Lung (tissue), 12 donors: ENCODE measurements around the gene RALGAPA1. TPM values are rescaled to one million over a fixed set of nuclear protein-coding genes. Genes with fewer than 3 reads are reported as not detected.

ENCODE experiments used
- ATAC-seq: fragments of 200-7000 bp; cut with Tn5 transposase; one replicate; pipeline ENCODE4 v1.9.1; 2020; ENCODE audit warnings: moderate number of reproducible peaks; ENCODE audit not compliant: insufficient read depth, low FRiP score
- DNase-seq, 3 donors: peaks; one replicate each; pipeline ENCODE4 v3.0.0-alpha.2; 2013 to 2017
- H3K27ac ChIP-seq, 2 donors: one replicate each; pipeline ENCODE4 v1.5.1; 2013; ENCODE audit warnings: mild to moderate bottlenecking in 2 of 2, moderate library complexity in 2 of 2, control low read depth in 1 of 2, inconsistent platforms in 1 of 2, low read depth in 1 of 2, low read length in 1 of 2
- H3K27me3 ChIP-seq, 3 donors: one replicate each; pipeline ENCODE4 v1.5.1; 2013; ENCODE audit warnings: low read length in 2 of 3; ENCODE audit not compliant: control insufficient read depth in 3 of 3, insufficient read depth in 3 of 3
- H3K36me3 ChIP-seq, 4 donors: one replicate each; pipeline ENCODE4 v1.5.1; 2013; ENCODE audit warnings: low read length in 4 of 4, mild to moderate bottlenecking in 1 of 4, moderate library complexity in 1 of 4; ENCODE audit not compliant: control insufficient read depth in 4 of 4, insufficient read depth in 4 of 4
- H3K4me1 ChIP-seq, 5 donors: one replicate each; pipeline ENCODE4 v1.5.1; 2013; ENCODE audit warnings: low read length in 5 of 5, mild to moderate bottlenecking in 2 of 5, moderate library complexity in 1 of 5; ENCODE audit not compliant: control insufficient read depth in 5 of 5, insufficient read depth in 5 of 5
- H3K4me3 ChIP-seq: one replicate; pipeline ENCODE4 v1.5.1; 2013; ENCODE audit warnings: mild to moderate bottlenecking, control low read depth, moderate library complexity
- H3K9ac ChIP-seq, 2 donors: one replicate each; pipeline ENCODE4 v1.5.1; 2013; ENCODE audit warnings: low read length in 2 of 2, control low read depth in 1 of 2; ENCODE audit not compliant: insufficient read depth in 1 of 2
- H3K9me3 ChIP-seq, 4 donors: one replicate each; pipeline ENCODE4 v1.5.1; 2013; ENCODE audit warnings: low read length in 3 of 4, mild to moderate bottlenecking in 1 of 4, moderate library complexity in 1 of 4; ENCODE audit not compliant: control insufficient read depth in 4 of 4, insufficient read depth in 3 of 4
- CTCF ChIP-seq: IDR thresholded peaks from 2 replicates; pipeline ENCODE4 v1.5.1; 2012; ENCODE audit warnings: mild to moderate bottlenecking; ENCODE audit errors: control extremely low read depth, extremely low read depth
- WGBS, 2 donors: extraction: QIAGEN DNeasy Blood & Tissue Kit; methylation state at CpG; one replicate each; pipeline ENCODE4 v1.1.7; 2013; 5-methylcytosine and 5-hydroxymethylcytosine counted together
- polyA plus RNA-seq, 2 donors: library from polyadenylated mRNA; stranded (reverse); fragments of 200-250 nt; gene quantifications; one replicate each; pipeline ENCODE4 v1.2.1, GENCODE V29; 2013
- total RNA-seq, 2 donors: library from RNA; depleted of rRNA in 1 of 2; stranded (reverse); fragments of >200 nt in 1 of 2; gene quantifications; one replicate each; pipeline ENCODE4 v1.2.1, GENCODE V29; 2014 to 2021
- donor health status: control.
- donor health status: control.
- donor health status: Bipolar disorder and iron deficiency.
- donor health status: healthy.
- donor health status: DM: yes; HTN: yes; CAD: no.

The RALGAPA1 gene
- total and polyA plus RNA-seq, 4 donors: 9.4 to 188 (median 44.9) TPM

DNA sequence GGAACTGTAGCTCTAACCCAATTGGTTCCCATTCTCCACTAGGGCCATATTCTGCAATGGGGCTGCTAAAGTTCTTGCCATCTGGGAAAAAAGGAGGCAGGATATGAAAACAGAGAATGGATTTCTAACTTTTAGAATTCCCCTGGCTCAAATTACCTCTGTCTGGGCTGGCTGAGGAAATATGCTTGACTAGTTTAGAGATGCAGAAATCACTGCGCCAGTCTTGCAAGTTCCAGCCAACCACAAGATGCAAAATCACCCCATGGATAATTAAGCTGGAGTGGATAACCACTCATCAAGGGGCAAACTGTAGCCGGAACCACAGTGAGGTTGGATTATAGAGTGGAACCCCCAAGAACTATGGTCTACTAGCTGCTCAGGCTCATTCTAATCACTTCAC, 126.3 kb downstream of the RALGAPA1 start:
- ATAC-seq (no peak), DNase-seq (no peak)
- Histone ChIP-seq H3K4me3 (no peak overlapping the region), H3K9ac (no peak overlapping the region), H3K27me3 (no peaks in the 10 kb centered on the region), H3K36me3 (peaks cover 2 to 11% (median 8%) of the 10 kb centered on the region in 4 donors), H3K4me1 (peaks cover 0 to 10% (median 0%) of the 10 kb centered on the region in 5 donors), H3K27ac (no peak overlapping the region), H3K9me3 (no peaks in the 10 kb centered on the region)
- no peak for TF ChIP-seq CTCF
- WGBS, 2 donors: 92 to 98% methylated on average over 2 of the region's 2 CpGs

- H3K27ac ChIP-seq: no peak overlapping the region
- peaks cover 0 to 3% (median 0%) of the 10 kb centered on the region in 5 donors for H3K4me1 ChIP-seq
- WGBS, 2 donors: 66 to 95% methylated on average over 1 of the region's 1 CpG
- H3K9ac ChIP-seq: no peak overlapping the region
- ATAC-seq (no peak), DNase-seq (no peak)
- H3K9me3 ChIP-seq: no peaks in the 10 kb centered on the region
- no peaks in the 10 kb centered on the region for H3K27me3 ChIP-seq
- TF ChIP-seq CTCF: no peak
- peaks cover 9 to 26% (median 13%) of the 10 kb centered on the region in 4 donors for H3K36me3 ChIP-seq
- no peak overlapping the region for H3K4me3 ChIP-seq
Observed at GRCh38 chr14:35678403-35679028, 130.6 kb downstream of the RALGAPA1 start.

GRCh38 chr14:35669782-35670181, 139.3 kb downstream of the RALGAPA1 start:
- Histone ChIP-seq H3K36me3 (peaks cover 4 to 16% (median 7%) of the 10 kb centered on the region in 4 donors), H3K4me3 (no peak overlapping the region), H3K27ac (no peak overlapping the region), H3K4me1 (no peaks in the 10 kb centered on the region), H3K27me3 (no peaks in the 10 kb centered on the region), H3K9me3 (no peaks in the 10 kb centered on the region), H3K9ac (no peak overlapping the region)
- ATAC-seq (no peak), DNase-seq (no peak)
- WGBS, 2 donors: 84 to 94% methylated on average over 3 of the region's 3 CpGs
- no peak for TF ChIP-seq CTCF
